GM12878 (cell line): ENCODE measurements around the gene MTM1. TPM values are rescaled to one million over a fixed set of nuclear protein-coding genes. Genes with fewer than 3 reads are reported as not detected.

Source experiments
- ATAC-seq: fragments of 200-7000 bp; cut with Tn5 transposase; 3 replicates; pipeline ENCODE4 v1.9.1; 2020; ENCODE audit warnings: mild to moderate bottlenecking, moderate library complexity
- BruUV-seq: library from RNA; stranded (reverse); fragments of 400-500 nt; replicated peaks from 2 replicates; lab custom pipeline; 2021; lab: Mats Ljungman, UMichigan
- CTCF ChIA-PET: fragments of 300-600 bp; sonication (Branson Sonifier 250); formaldehyde crosslinking; extraction: SDS; loops from one replicate; lab custom pipeline; 2021; ENCODE audit warnings: inconsistent platforms; lab: Yijun Ruan, JAX
- POLR2A ChIA-PET: fragments of 350-600 bp; formaldehyde crosslinking; extraction: SDS; loops from one replicate; lab custom pipeline; 2021; ENCODE audit warnings: inconsistent platforms; lab: Charles Lee
- RAD21 ChIA-PET: fragments of 300-600 bp; sonication (Branson Sonifier 250); formaldehyde crosslinking; loops from one replicate; lab custom pipeline; 2023; ENCODE audit warnings: antibody characterized with exemption; ENCODE audit not compliant: unreplicated experiment; lab: Charles Lee
- SMC1A ChIA-PET: fragments of 300-600 bp; sonication (Branson Sonifier 250); formaldehyde crosslinking; loops from one replicate; lab custom pipeline; 2023; ENCODE audit not compliant: unreplicated experiment, uncharacterized antibody; lab: Charles Lee
- DNase-seq: peaks from one replicate; pipeline ENCODE4 v3.0.0-alpha.2; 2011; ENCODE audit warnings: low read depth, low spot score
- FAIRE-seq: peaks from 3 replicates; lab custom pipeline; 2011; peaks lifted over from hg19 to GRCh38; lab: Jason Lieb, UNC
- H2AFZ ChIP-seq: 2 replicates; pipeline ENCODE4 v1.6.0; 2011; ENCODE audit warnings: low read depth, low read length, control low read depth; ENCODE audit not compliant: control insufficient read depth
- H3K27ac ChIP-seq: 2 replicates; pipeline ENCODE4 v1.5.1; 2011; ENCODE audit warnings: control low read depth; ENCODE audit not compliant: control insufficient read depth, insufficient read depth
- H3K27me3 ChIP-seq, 2 experiments: replicated peaks in 1 of 2; 2 replicates each; pipeline versions ENCODE4 v1.6.0 to v1.6.1; 2011; ENCODE audit warnings: low read length in 1 of 2; ENCODE audit not compliant: control insufficient read depth in 2 of 2, insufficient read depth in 2 of 2
- H3K36me3 ChIP-seq, 2 experiments: 2 replicates each; pipeline ENCODE4 v1.5.1; 2011; ENCODE audit warnings: low read length in 1 of 2; ENCODE audit not compliant: control insufficient read depth in 2 of 2, insufficient read depth in 2 of 2
- H3K4me1 ChIP-seq: 2 replicates; pipeline ENCODE4 v1.6.1; 2011; ENCODE audit warnings: mild to moderate bottlenecking, low read length, moderate library complexity, mixed read lengths; ENCODE audit not compliant: control insufficient read depth, insufficient read depth
- H3K4me2 ChIP-seq: 2 replicates; pipeline ENCODE4 v1.6.0; 2011; ENCODE audit warnings: control low read depth; ENCODE audit not compliant: control insufficient read depth, insufficient read depth
- H3K4me3 ChIP-seq: fragments of 200-600 bp; sonication (generic); 2 replicates; pipeline ENCODE4 v1.5.1; 2016
- H3K79me2 ChIP-seq: 2 replicates; pipeline ENCODE4 v1.6.0; 2011; ENCODE audit warnings: low read length; ENCODE audit not compliant: control insufficient read depth, insufficient read depth
- H3K9ac ChIP-seq: 2 replicates; pipeline ENCODE4 v1.8.0; 2011; ENCODE audit warnings: low read length, control low read depth, mixed read lengths; ENCODE audit not compliant: control insufficient read depth, insufficient read depth
- H3K9me3 ChIP-seq: replicated peaks from 3 replicates; pipeline ENCODE4 v1.5.1; 2011; ENCODE audit warnings: mild to moderate bottlenecking, low read length; ENCODE audit not compliant: control insufficient read depth, insufficient read depth
- H4K20me1 ChIP-seq: 2 replicates; pipeline ENCODE4 v1.6.0; 2011; ENCODE audit not compliant: control insufficient read depth, insufficient read depth
- BHLHE40 ChIP-seq, 2 experiments: fragments of 450-650 bp in 1 of 2; IDR thresholded peaks; 2 replicates each; pipeline ENCODE4 v1.6.1; 2011 to 2017; ENCODE audit warnings: low read depth in 2 of 2, borderline replicate concordance in 1 of 2, improper control_type of control experiment in 1 of 2, low read length in 1 of 2, mild to moderate bottlenecking in 1 of 2
- CEBPB ChIP-seq, 2 experiments: fragments of 150-350 bp in 1 of 2; IDR thresholded peaks; 2 replicates each; pipeline ENCODE4 v1.6.1; 2012 to 2014; ENCODE audit warnings: low read depth in 2 of 2, low read length in 2 of 2, borderline replicate concordance in 1 of 2, inconsistent platforms in 1 of 2
- GABPA ChIP-seq: IDR thresholded peaks from 2 replicates; pipeline ENCODE4 v1.6.1; 2014; ENCODE audit warnings: antibody characterized with exemption, low read depth, mild to moderate bottlenecking, inconsistent platforms
- GATAD2B ChIP-seq: fragments of 450-650 bp; conservative IDR thresholded peaks from 2 replicates; pipeline ENCODE4 v1.6.1; 2017; ENCODE audit warnings: low read depth, mild to moderate bottlenecking, moderate library complexity
- LARP7 ChIP-seq: fragments of 450-650 bp; IDR thresholded peaks from 2 replicates; pipeline ENCODE4 v1.6.1; 2017; ENCODE audit warnings: mild to moderate bottlenecking
- TARDBP ChIP-seq: IDR thresholded peaks from 2 replicates; pipeline ENCODE4 v1.6.1; 2016; ENCODE audit warnings: borderline replicate concordance
- TCF7 ChIP-seq: IDR thresholded peaks from 2 replicates; pipeline ENCODE4 v1.6.1; 2014; ENCODE audit warnings: antibody characterized with exemption, borderline replicate concordance
- WGBS: methylation state at CpG from one replicate; pipeline ENCODE4 v1.1.6; 2016; ENCODE audit warnings: low lambda C conversion rate; ENCODE audit not compliant: insufficient replicate concordance, insufficient coverage; ENCODE audit errors: missing lambda C conversion rate; 5-methylcytosine and 5-hydroxymethylcytosine counted together
- in situ Hi-C: fragments of 300-500 bp; cut with MboI; formaldehyde crosslinking; loops from 9 replicates; pipeline ENCODE4 v1.14.3; 2018; ENCODE audit warnings: mixed read lengths
- intact Hi-C: fragments of 100-400 bp; cut with micrococcal nuclease; formaldehyde crosslinking; loops from one replicate; pipeline ENCODE4 v1.14.2; 2022; ENCODE audit not compliant: unreplicated experiment
- polyA plus RNA-seq, 11 experiments: library from polyadenylated mRNA; depleted of rRNA in 4 of 11; unstranded in 6 of 11; stranded (reverse) in 5 of 11; fragments of >200 nt; fragmentation: Nextera tagmentation in 4 of 11; fragmentation: Illumina TruSeq in 1 of 11; extraction: Ambion mirVana in 4 of 11; extraction: Trizol in 1 of 11; gene quantifications; 1 replicate in 1 of 11; 2 replicates in 10 of 11; pipeline versions ENCODE4 v1.2.1 to v1.2.3, GENCODE V29; 2011 to 2016; ENCODE audit warnings: inconsistent platforms in 2 of 11, missing spikeins in 2 of 11, low read depth in 1 of 11
- total RNA-seq, 4 experiments: library from RNA; depleted of rRNA in 3 of 4; stranded (reverse); fragments of >200 nt in 3 of 4; fragmentation: Illumina TruSeq in 1 of 4; extraction: Trizol in 1 of 4; gene quantifications; 2 replicates each; pipeline versions ENCODE4 v1.2.1 to v1.2.3, GENCODE V29; 2013 to 2021
- TF ChIP-seq, protein P1 (sequence below): IDR thresholded peaks from 2 replicates; pipeline ENCODE4 v1.6.1; 2011; ENCODE audit warnings: borderline replicate concordance, low read depth, mild to moderate bottlenecking, moderate library complexity, mixed read lengths, low read length; ENCODE audit not compliant: insufficient read depth; ENCODE audit errors: extremely low read length

The MTM1 gene
- total and polyA plus RNA-seq, 10 of the 15 experiments (the other 5 are each of a cell fraction or from before 2014, with no cell fraction given), result 3.9 to 13.3 (median 8.4) TPM

DNA sequence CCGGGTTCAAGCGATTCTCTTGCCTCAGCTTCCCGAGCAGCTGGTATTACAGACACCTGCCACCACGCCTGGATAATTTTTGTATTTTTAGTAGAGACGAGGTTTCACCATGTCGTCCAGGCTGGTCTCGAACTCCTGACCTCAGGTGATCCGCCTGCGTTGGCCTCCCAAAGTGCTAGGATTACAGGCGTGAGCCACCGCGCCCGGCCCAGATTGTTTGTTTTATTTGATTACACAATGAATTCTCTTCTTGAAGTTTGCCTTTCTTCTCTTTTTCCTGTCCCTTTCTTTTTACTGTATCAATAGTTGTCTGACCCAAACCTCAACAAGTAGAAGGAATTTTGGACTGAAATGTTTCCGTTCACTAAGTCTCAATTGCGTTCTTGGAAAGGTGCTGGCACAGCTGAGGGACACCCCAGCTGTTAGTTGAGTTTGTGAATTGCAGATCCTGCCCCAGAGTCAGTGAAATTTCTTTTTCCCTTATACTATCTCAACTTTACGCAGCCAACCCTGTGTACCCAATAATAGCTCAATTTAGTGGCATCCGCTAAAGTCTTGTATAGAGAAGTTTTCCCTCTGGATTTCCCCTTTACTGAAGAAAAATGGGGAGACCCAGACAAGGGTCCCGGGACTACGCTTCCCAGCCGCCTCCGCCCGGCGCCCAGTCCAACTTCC lies 639 bp upstream of the MTM1 start:
- H3K9ac ChIP-seq, result no peak overlapping the region
- H3K4me2 ChIP-seq, result no peak overlapping the region
- no peaks in the 10 kb centered on the region for H3K79me2 ChIP-seq
- DNase-seq (no peak), FAIRE-seq (no peak), ATAC-seq (peak; percentile 2)
- peak overlapping the region; percentile 31 for H2AFZ ChIP-seq
- no peaks in the 10 kb centered on the region for H3K27me3 ChIP-seq
- CTCF ChIA-PET, result no interaction called here
- peak overlapping the region; percentile 17; the same call in 1 of the 2 replicates for H3K4me3 ChIP-seq
- in situ Hi-C loops (no loop called here), intact Hi-C loops (loop anchor here (10.0 kb wide), 1 partner anchor 1033 kb away; no protein-coding TSS in a partner anchor)
- no peaks in the 10 kb centered on the region; the same call in 2 of the 3 replicates for H3K9me3 ChIP-seq
- 62% methylated on average over 23 of the region's 23 CpGs for WGBS
- H3K27ac ChIP-seq, result no peak overlapping the region
- RAD21 ChIA-PET, result interaction anchor here (0.8 to 2.3 kb wide), 3 partner anchors 21 to 628 kb away, joined by 3 to 5 read pairs (median 5); no protein-coding TSS in a partner anchor
- no peaks in the 10 kb centered on the region for H3K36me3 ChIP-seq
- H4K20me1 ChIP-seq, result no peaks in the 10 kb centered on the region
- POLR2A ChIA-PET, result interaction anchor here (0.9 to 1.1 kb wide), 3 partner anchors 24 to 630 kb away, joined by 3 to 4 read pairs (median 4); partner anchors contain the start of gene EOLA2
- SMC1A ChIA-PET, result interaction anchor here (1.0 kb wide), 1 partner anchor 14 kb away, joined by 3 read pairs; no protein-coding TSS in a partner anchor
- BruUV-seq, result no TSS peak
- TF ChIP-seq, protein P1, sequence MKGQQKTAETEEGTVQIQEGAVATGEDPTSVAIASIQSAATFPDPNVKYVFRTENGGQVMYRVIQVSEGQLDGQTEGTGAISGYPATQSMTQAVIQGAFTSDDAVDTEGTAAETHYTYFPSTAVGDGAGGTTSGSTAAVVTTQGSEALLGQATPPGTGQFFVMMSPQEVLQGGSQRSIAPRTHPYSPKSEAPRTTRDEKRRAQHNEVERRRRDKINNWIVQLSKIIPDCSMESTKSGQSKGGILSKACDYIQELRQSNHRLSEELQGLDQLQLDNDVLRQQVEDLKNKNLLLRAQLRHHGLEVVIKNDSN, result no peak
- no peak for TF ChIP-seq TARDBP
- TF ChIP-seq GABPA, result 0 out of 2 replicates have a peak, but pooled peaks have one; percentile 21
- no peaks in the 10 kb centered on the region for H3K4me1 ChIP-seq

DNA sequence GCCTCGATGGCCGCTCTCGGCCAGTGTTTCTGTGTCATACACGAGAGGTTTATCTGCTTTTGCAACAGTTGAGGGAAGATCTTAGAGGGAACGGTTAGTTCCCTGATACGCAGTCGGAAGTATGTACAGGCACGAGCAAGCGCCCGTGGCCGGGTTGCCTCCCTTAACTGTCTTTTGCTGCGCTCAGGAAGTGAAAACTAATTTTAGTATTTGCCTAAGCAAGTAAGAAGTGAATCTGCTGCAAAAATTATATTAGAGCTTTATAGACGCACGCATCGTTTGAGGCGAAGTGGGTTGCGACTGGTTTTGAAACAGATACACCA lies 695 bp downstream of the MTM1 start:
- H4K20me1 ChIP-seq, result no peaks in the 10 kb centered on the region
- no peaks in the 10 kb centered on the region for H3K79me2 ChIP-seq
- H3K4me3 ChIP-seq, result peak overlapping the region; percentile 69
- FAIRE-seq (no peak), DNase-seq (no peak), ATAC-seq (peak; percentile 31)
- intact Hi-C loops, result loop anchor here (10.0 kb wide), 1 partner anchor 1034 kb away; no protein-coding TSS in a partner anchor
- peaks cover 10% of the 10 kb centered on the region; the same call in 1 of the 2 replicates for H3K4me1 ChIP-seq
- ChIA-PET POLR2A (interaction anchor here (0.9 kb wide), 1 partner anchor 630 kb away, joined by 4 read pairs; no protein-coding TSS in a partner anchor), CTCF (interaction anchor here (1.6 to 2.2 kb wide), 3 partner anchors 18 to 25 kb away, joined by 3 to 10 read pairs (median 7); no protein-coding TSS in a partner anchor), RAD21 (interaction anchor here (2.3 kb wide), 1 partner anchor 22 kb away, joined by 5 read pairs; no protein-coding TSS in a partner anchor), SMC1A (interaction anchor here (2.2 kb wide), 1 partner anchor 19 kb away, joined by 10 read pairs; no protein-coding TSS in a partner anchor)
- H2AFZ ChIP-seq, result peak overlapping the region; percentile 86
- H3K36me3 ChIP-seq, result no peaks in the 10 kb centered on the region
- 36% methylated on average over 17 of the region's 17 CpGs for WGBS
- no peaks in the 10 kb centered on the region for H3K27me3 ChIP-seq
- no peaks in the 10 kb centered on the region; the same call in 2 of the 3 replicates for H3K9me3 ChIP-seq
- TF ChIP-seq TCF7, result no peak
- no peak for TF ChIP-seq CEBPB (IDR thresholded peaks at IDR 0.05; ENCODE audit: borderline replicate concordance in 1 of 2, low read depth in 2 of 2, low read length in 2 of 2)
- no peak for TF ChIP-seq GATAD2B
- peak in 1 of 2 experiments; percentile 48; a peak in 1 of 4 replicates for TF ChIP-seq BHLHE40 (IDR thresholded peaks at IDR 0.05; ENCODE audit: borderline replicate concordance in 1 of 2, low read depth in 2 of 2, low read length in 1 of 2)
- TF ChIP-seq LARP7, result no peak
- peak overlapping the region; percentile 70; the same call in 1 of the 2 replicates for H3K4me2 ChIP-seq
- peak overlapping the region; percentile 31 for H3K27ac ChIP-seq
- peak overlapping the region; percentile 55 for H3K9ac ChIP-seq
- no TSS peak for BruUV-seq
- in situ Hi-C loops, result no loop called here
